ENCODE measurements around the gene SESTD1.
"Not testable (repeated sequence)": the region's sequence is repeated elsewhere in the genome, so short reads cannot be mapped to it uniquely, and the experiment has no call there.

SESTD1 gene

GRCh38 chr2:179104736-179105135 lies 159.9 kb downstream of the SESTD1 start:
- TF ChIP-seq, protein P1, sequence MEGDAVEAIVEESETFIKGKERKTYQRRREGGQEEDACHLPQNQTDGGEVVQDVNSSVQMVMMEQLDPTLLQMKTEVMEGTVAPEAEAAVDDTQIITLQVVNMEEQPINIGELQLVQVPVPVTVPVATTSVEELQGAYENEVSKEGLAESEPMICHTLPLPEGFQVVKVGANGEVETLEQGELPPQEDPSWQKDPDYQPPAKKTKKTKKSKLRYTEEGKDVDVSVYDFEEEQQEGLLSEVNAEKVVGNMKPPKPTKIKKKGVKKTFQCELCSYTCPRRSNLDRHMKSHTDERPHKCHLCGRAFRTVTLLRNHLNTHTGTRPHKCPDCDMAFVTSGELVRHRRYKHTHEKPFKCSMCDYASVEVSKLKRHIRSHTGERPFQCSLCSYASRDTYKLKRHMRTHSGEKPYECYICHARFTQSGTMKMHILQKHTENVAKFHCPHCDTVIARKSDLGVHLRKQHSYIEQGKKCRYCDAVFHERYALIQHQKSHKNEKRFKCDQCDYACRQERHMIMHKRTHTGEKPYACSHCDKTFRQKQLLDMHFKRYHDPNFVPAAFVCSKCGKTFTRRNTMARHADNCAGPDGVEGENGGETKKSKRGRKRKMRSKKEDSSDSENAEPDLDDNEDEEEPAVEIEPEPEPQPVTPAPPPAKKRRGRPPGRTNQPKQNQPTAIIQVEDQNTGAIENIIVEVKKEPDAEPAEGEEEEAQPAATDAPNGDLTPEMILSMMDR (conservative IDR thresholded peaks at IDR 0.05) = no peak
- TF ChIP-seq ZFX (IDR thresholded peaks at IDR 0.05) = no peak
- H3K27ac ChIP-seq = no peak overlapping the region

GRCh38 chr2:179098080-179098689 lies 166.4 kb downstream of the SESTD1 start:
- H3K27ac ChIP-seq = no peak overlapping the region
- TF ChIP-seq, protein P1 (conservative IDR thresholded peaks at IDR 0.05) = no peak
- TF ChIP-seq ZFX (IDR thresholded peaks at IDR 0.05) = no peak

DNA sequence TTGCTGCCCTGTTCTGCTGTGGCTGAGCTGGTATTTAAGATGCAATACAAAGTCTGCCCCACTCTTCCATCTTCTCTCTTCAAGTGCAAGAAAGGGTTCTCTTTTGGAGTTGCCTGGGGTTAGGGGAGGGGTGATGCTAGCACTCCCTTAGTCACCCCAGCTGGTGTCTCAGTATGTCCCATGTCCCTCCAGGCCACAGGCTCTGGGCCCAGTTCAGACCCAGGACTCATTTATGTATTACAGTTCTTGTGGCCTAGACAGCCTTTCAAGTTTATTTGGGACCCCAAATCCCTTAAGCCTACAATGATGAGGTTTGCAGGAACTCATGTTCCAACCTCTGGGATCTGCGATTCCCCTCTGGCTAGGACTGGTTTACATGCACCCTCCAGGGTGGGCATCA lies 167.5 kb downstream of the SESTD1 start:
- TF ChIP-seq, protein P1 (conservative IDR thresholded peaks at IDR 0.05) = no peak
- no peak for TF ChIP-seq ZFX (IDR thresholded peaks at IDR 0.05)
- no peak overlapping the region for H3K27ac ChIP-seq

- H3K27ac ChIP-seq = no peak overlapping the region
- TF ChIP-seq, protein P1 (conservative IDR thresholded peaks at IDR 0.05) = no peak
- no peak for TF ChIP-seq ZFX (IDR thresholded peaks at IDR 0.05)
Observed at GRCh38 chr2:179096090-179096489, 168.5 kb downstream of the SESTD1 start.

GRCh38 chr2:179092912-179093311 lies 171.7 kb downstream of the SESTD1 start:
- H3K27ac ChIP-seq = not testable (repeated sequence)

- TF ChIP-seq, protein P1 (conservative IDR thresholded peaks at IDR 0.05) = no peak
- no peak for TF ChIP-seq ZFX (IDR thresholded peaks at IDR 0.05)
Observed at GRCh38 chr2:179082697-179083096, 181.9 kb downstream of the SESTD1 start.

DNA sequence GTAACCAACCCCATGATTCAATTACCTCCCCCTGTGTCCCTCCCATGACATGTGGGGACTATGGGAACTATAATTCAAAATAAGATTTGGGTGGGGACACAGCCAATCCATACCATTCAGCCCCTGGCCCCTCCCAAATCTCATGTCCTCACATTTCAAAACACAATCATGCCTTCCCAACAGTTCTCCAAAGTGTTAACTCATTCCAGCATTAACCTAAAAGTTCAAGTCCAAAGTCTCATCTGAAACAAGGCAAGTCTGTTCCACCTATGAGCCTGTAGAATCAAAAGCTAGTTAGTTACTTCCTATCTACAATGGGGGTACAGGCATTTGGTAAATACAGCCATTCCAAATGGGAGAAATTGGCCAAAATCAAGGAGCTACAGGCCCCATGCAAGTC lies 182.7 kb downstream of the SESTD1 start:
- TF ChIP-seq, protein P1 (conservative IDR thresholded peaks at IDR 0.05) = no peak
- TF ChIP-seq ZFX (IDR thresholded peaks at IDR 0.05) = no peak
- no peak overlapping the region for H3K27ac ChIP-seq

More at GRCh38 chr2:179082697-179083096, 181.9 kb downstream of the SESTD1 start:
- no peak overlapping the region for H3K27ac ChIP-seq

- TF ChIP-seq, protein P1 (conservative IDR thresholded peaks at IDR 0.05) = no peak
- no peak for TF ChIP-seq ZFX (IDR thresholded peaks at IDR 0.05)
- no peak overlapping the region for H3K27ac ChIP-seq
Observed at GRCh38 chr2:179072527-179072926, 192.1 kb downstream of the SESTD1 start.

All from C4-2B (cell line).